Endometrial microvascular endothelial cells (primary cell): Measurements from ENCODE around the gene HS6ST3. TPM values are rescaled to one million over a fixed set of nuclear protein-coding genes. Genes with fewer than 3 reads are reported as not detected.
"Not testable (repeated sequence)": the region's sequence is repeated elsewhere in the genome, so short reads cannot be mapped to it uniquely, and the experiment has no call there.

ENCODE experiments used
- in situ Hi-C: cut with HindIII; loops from 2 replicates; pipeline ENCODE4 v1.10.0; 2017; ENCODE audit warnings: low sequenced_read_pairs, low pct_unique_long_range_greater_than_20kb; ENCODE audit errors: inconsistent ontology term
- total RNA-seq: library from RNA; depleted of rRNA; stranded (reverse); fragments of >200 nt; gene quantifications from one replicate; pipeline ENCODE4 v1.2.3, GENCODE V29; 2015; ENCODE audit errors: inconsistent ontology term

HS6ST3 gene
- total RNA-seq, 1 donor from 2014 or later, result not detected

DNA sequence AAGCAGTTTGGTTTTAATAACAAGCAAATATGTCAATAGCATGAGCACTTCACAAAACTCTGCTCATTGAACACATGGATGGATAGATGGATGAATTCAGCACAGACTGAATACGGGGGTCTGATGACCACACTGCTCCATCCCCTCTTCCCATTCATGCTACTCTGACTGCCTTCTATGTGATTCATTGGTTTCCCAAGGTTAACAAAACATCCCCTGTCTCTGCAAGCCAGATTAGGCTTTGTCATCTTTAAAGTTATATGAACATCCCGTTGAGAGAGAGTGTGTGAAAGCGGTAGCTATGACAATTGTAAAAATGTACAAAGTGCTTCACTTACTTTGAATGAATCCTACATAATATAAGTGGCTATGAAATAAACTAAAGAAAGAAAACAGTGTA, 651.9 kb downstream of the HS6ST3 start:
- in situ Hi-C loops, result no loop called here

- in situ Hi-C loops, result no loop called here
Measured at GRCh38 chr13:96743296-96744089, 653.6 kb downstream of the HS6ST3 start.

- in situ Hi-C loops, result no loop called here
Measured at GRCh38 chr13:96744367-96745331, 654.7 kb downstream of the HS6ST3 start.

GRCh38 chr13:96746886-96747285, 657.0 kb downstream of the HS6ST3 start:
- in situ Hi-C loops, result no loop called here

- in situ Hi-C loops, result no loop called here
Measured at GRCh38 chr13:96749825-96750224, 659.9 kb downstream of the HS6ST3 start.

GRCh38 chr13:96751089-96751488, 661.2 kb downstream of the HS6ST3 start:
- in situ Hi-C loops, result no loop called here

- in situ Hi-C loops, result no loop called here
Measured at GRCh38 chr13:96762876-96763275, 673.0 kb downstream of the HS6ST3 start.

DNA sequence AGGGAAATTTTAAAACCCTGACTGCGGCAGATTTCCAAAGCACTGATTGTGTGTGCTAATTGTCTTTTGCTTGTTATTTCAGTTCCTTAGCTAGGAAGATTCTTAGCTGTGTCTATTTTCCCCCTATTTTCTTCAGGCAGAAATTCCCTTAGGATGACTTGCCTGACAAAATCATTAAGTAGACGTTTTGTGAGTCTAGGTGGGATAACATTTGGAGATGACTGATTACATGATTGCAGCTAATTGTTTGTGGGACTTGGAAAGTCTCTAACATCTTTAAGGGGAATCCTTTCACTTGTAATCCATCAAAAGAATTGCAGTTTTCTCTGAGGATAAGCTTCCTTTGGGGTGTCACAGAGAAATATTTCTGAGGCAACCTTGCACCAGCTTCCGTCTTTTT, 676.4 kb downstream of the HS6ST3 start:
- in situ Hi-C loops, result no loop called here

DNA sequence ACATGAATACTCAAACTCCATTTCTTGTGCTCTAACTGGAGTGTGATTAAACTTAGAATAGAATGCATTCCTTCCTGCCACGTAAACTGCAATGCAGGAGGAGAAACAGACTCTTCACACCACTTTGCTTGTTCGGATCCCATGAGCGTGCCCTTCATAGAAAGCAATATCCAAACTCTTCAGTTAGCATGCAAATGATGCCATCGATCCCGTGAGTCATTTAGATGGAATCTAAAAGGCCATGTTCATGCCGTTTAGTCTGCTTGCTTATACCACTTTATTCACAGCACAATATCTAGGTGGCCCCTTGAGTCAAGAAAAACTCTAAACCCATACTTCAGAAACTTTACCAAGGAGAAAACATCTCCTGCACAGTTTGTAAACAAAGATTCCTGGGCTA, 678.6 kb downstream of the HS6ST3 start:
- in situ Hi-C loops, result no loop called here

DNA sequence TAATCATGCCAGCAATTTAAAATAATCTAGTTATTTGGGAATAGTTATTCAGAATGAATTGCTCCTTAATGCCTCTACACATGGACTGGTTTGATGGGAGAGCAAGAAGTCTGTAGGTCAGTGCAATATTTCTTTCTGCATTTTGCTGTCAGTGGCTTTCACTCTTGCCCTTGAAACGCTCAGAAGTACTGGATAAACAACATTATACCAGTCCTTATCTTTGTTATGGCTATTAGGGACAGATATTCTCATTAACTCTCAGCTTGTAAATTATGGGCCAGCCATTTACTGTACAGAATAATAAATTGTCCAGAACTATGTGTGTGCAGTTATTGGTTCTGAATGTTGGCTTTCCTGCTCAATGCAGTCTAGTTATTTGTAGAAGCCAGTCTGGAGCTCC, 680.0 kb downstream of the HS6ST3 start:
- in situ Hi-C loops, result no loop called here

- in situ Hi-C loops, result no loop called here
Measured at GRCh38 chr13:96771486-96772367, 681.8 kb downstream of the HS6ST3 start.

GRCh38 chr13:96772426-96772825, 682.5 kb downstream of the HS6ST3 start:
- in situ Hi-C loops, result no loop called here

GRCh38 chr13:96778302-96778701, 688.4 kb downstream of the HS6ST3 start:
- in situ Hi-C loops, result not testable (repeated sequence)

GRCh38 chr13:96779691-96780090, 689.8 kb downstream of the HS6ST3 start:
- in situ Hi-C loops, result no loop called here

GRCh38 chr13:96780105-96780504, 690.2 kb downstream of the HS6ST3 start:
- in situ Hi-C loops, result no loop called here

GRCh38 chr13:96781141-96781540, 691.2 kb downstream of the HS6ST3 start:
- in situ Hi-C loops, result no loop called here

GRCh38 chr13:96782186-96782585, 692.3 kb downstream of the HS6ST3 start:
- in situ Hi-C loops, result no loop called here

DNA sequence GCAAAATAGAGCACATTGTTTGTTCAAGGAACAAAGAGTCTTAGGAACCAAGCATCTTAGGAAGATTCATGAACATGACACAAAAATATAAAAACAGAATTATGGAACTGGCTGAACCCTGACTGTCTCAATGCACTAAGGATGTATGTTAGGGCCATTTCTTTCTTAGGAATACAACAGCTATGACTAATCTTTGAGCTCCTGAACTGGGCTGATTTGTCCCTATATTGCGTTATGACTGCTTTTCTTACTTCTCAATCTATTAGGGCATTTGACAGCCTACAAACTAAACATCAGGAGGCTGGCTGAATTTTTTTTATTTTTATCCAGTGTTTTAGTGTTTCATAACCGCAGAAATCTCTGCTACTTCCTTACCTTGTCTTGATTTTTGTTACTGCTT, 693.1 kb downstream of the HS6ST3 start:
- in situ Hi-C loops, result no loop called here

GRCh38 chr13:96783511-96783910, 693.6 kb downstream of the HS6ST3 start:
- in situ Hi-C loops, result no loop called here
